PC-9 (cell line): Measurements from ENCODE around the gene DHRS7. TPM values are rescaled to one million over a fixed set of nuclear protein-coding genes. Genes with fewer than 3 reads are reported as not detected.

Experiments
- BruUV-seq: library from RNA; stranded (reverse); fragments of 400-500 nt; replicated peaks from 2 replicates; lab custom pipeline; 2021; lab: Mats Ljungman, UMichigan
- CTCF ChIA-PET: fragments of 300-600 bp; sonication (Branson Sonifier 250); formaldehyde crosslinking; loops from one replicate; lab custom pipeline; 2022; ENCODE audit warnings: antibody characterized with exemption; lab: Charles Lee
- POLR2A ChIA-PET: fragments of 300-600 bp; sonication (Branson Sonifier 250); formaldehyde crosslinking; loops from one replicate; lab custom pipeline; 2022; ENCODE audit warnings: antibody characterized with exemption; ENCODE audit not compliant: unreplicated experiment; lab: Charles Lee
- DNase-seq, 2 experiments: peaks; one replicate each; pipeline versions ENCODE4 v3.0.0 to v3.0.0-alpha.2; 2015 to 2022; ENCODE audit warnings: mixed read lengths in 1 of 2
- H2AFZ ChIP-seq: fragments of 200-600 bp; sonication (generic); 2 replicates; pipeline ENCODE4 v1.8.1; 2017; ENCODE audit warnings: antibody characterized with exemption
- H3F3A ChIP-seq: fragments of 200-600 bp; sonication (generic); 2 replicates; pipeline ENCODE4 v1.8.1; 2017; ENCODE audit warnings: antibody characterized with exemption, mild to moderate bottlenecking, low read depth; ENCODE audit not compliant: insufficient read depth
- H3K27ac ChIP-seq: fragments of 200-600 bp; sonication (generic); 2 replicates; pipeline ENCODE4 v1.6.1; 2016; ENCODE audit warnings: mixed run types
- H3K27me3 ChIP-seq: fragments of 200-600 bp; sonication (generic); 2 replicates; pipeline ENCODE4 v1.6.1; 2016; ENCODE audit warnings: low read depth, mixed run types; ENCODE audit not compliant: insufficient read depth
- H3K36me3 ChIP-seq: fragments of 200-600 bp; sonication (generic); 2 replicates; pipeline ENCODE4 v1.6.1; 2016; ENCODE audit warnings: low read depth, mixed run types
- H3K4me1 ChIP-seq: fragments of 200-600 bp; sonication (generic); replicated peaks from 2 replicates; pipeline ENCODE4 v1.6.1; 2016; ENCODE audit warnings: mixed run types; ENCODE audit not compliant: insufficient read depth
- H3K4me2 ChIP-seq: fragments of 200-600 bp; sonication (generic); 2 replicates; pipeline ENCODE4 v1.6.1; 2017; ENCODE audit warnings: mixed run types
- H3K4me3 ChIP-seq: fragments of 200-600 bp; sonication (generic); 2 replicates; pipeline ENCODE4 v1.6.1; 2016; ENCODE audit warnings: mixed run types
- H3K79me2 ChIP-seq: fragments of 200-600 bp; sonication (generic); 2 replicates; pipeline ENCODE4 v1.6.1; 2017; ENCODE audit warnings: low read depth, mixed run types
- H3K9me2 ChIP-seq: fragments of 200-600 bp; sonication (generic); 2 replicates; pipeline ENCODE4 v1.8.1; 2017; ENCODE audit warnings: mild to moderate bottlenecking; ENCODE audit not compliant: insufficient read depth
- H3K9me3 ChIP-seq: fragments of 200-600 bp; sonication (generic); 2 replicates; pipeline ENCODE4 v1.8.1; 2016; ENCODE audit warnings: low read depth; ENCODE audit not compliant: insufficient read depth
- H4K20me1 ChIP-seq: fragments of 200-600 bp; sonication (generic); 2 replicates; pipeline ENCODE4 v1.8.1; 2017; ENCODE audit not compliant: insufficient read depth
- EZH2 ChIP-seq: fragments of 200-600 bp; sonication (generic); IDR thresholded peaks from 2 replicates; pipeline ENCODE4 v1.8.0; 2017; ENCODE audit warnings: antibody characterized with exemption, low read depth
- intact Hi-C: fragments of 100-400 bp; cut with micrococcal nuclease; formaldehyde crosslinking; loops from one replicate; pipeline ENCODE4 v1.10.0; 2022; ENCODE audit not compliant: unreplicated experiment
- total RNA-seq: library from RNA; stranded (reverse); gene quantifications from 2 replicates; pipeline ENCODE4 v1.2.3, GENCODE V29; 2021
- TF ChIP-seq, protein P1 (sequence below): fragments of 200-600 bp; sonication (generic); conservative IDR thresholded peaks from 2 replicates; pipeline ENCODE4 v1.6.1; 2017; ENCODE audit warnings: mixed run types, antibody characterized with exemption, mild to moderate bottlenecking, moderate library complexity

DHRS7 gene
- total RNA-seq, 1 experiment from 2014 or later: 55.1 TPM

- H3K4me2 ChIP-seq: no peak overlapping the region
- no peak overlapping the region for H3K4me3 ChIP-seq
- intact Hi-C loops: no loop called here
- no peak overlapping the region for H2AFZ ChIP-seq
- H4K20me1 ChIP-seq: no peaks in the 10 kb centered on the region
- H3K9me2 ChIP-seq: no peaks in the 10 kb centered on the region
- no peak overlapping the region for H3K27ac ChIP-seq
- DNase-seq: no peak
- H3K36me3 ChIP-seq: no peaks in the 10 kb centered on the region
- H3K9me3 ChIP-seq: peaks cover 6% of the 10 kb centered on the region
- BruUV-seq: no TSS peak
- H3F3A ChIP-seq: peaks cover 18% of the 10 kb centered on the region; the same call in 1 of the 2 replicates
- no peaks in the 10 kb centered on the region for H3K79me2 ChIP-seq
- ChIA-PET POLR2A (no interaction called here), CTCF (no interaction called here)
- TF ChIP-seq EZH2: no peak
- TF ChIP-seq, protein P1, sequence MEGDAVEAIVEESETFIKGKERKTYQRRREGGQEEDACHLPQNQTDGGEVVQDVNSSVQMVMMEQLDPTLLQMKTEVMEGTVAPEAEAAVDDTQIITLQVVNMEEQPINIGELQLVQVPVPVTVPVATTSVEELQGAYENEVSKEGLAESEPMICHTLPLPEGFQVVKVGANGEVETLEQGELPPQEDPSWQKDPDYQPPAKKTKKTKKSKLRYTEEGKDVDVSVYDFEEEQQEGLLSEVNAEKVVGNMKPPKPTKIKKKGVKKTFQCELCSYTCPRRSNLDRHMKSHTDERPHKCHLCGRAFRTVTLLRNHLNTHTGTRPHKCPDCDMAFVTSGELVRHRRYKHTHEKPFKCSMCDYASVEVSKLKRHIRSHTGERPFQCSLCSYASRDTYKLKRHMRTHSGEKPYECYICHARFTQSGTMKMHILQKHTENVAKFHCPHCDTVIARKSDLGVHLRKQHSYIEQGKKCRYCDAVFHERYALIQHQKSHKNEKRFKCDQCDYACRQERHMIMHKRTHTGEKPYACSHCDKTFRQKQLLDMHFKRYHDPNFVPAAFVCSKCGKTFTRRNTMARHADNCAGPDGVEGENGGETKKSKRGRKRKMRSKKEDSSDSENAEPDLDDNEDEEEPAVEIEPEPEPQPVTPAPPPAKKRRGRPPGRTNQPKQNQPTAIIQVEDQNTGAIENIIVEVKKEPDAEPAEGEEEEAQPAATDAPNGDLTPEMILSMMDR: no peak
- H3K4me1 ChIP-seq: peaks cover 22% of the 10 kb centered on the region
- no peaks in the 10 kb centered on the region for H3K27me3 ChIP-seq
Measured at GRCh38 chr14:60178164-60178563, 13.0 kb upstream of the DHRS7 start.

- Histone ChIP-seq H3K4me3 (no peak overlapping the region), H3K36me3 (no peaks in the 10 kb centered on the region), H3K4me2 (peak overlapping the region; percentile 24), H3F3A (peaks cover 18% of the 10 kb centered on the region; the same call in 1 of the 2 replicates), H3K27me3 (no peaks in the 10 kb centered on the region), H2AFZ (0 out of 2 replicates have a peak overlapping the region, but pooled peaks have one; percentile 37), H3K9me3 (peaks cover 6% of the 10 kb centered on the region), H3K9me2 (no peaks in the 10 kb centered on the region), H4K20me1 (no peaks in the 10 kb centered on the region), H3K27ac (peak overlapping the region; percentile 64), H3K4me1 (peaks cover 22% of the 10 kb centered on the region), H3K79me2 (no peaks in the 10 kb centered on the region)
- POLR2A ChIA-PET: interaction anchor here (0.7 kb wide), 2 partner anchors 10 to 83 kb away, joined by 3 to 5 read pairs; partner anchors contain the start of gene DHRS7
- CTCF ChIA-PET: no interaction called here
- intact Hi-C loops: no loop called here
- DNase-seq: peak; percentile 50 to 90
- BruUV-seq: no TSS peak
- TF ChIP-seq, protein P1: no peak
- TF ChIP-seq EZH2: no peak
Measured at GRCh38 chr14:60175255-60175902, 10.2 kb upstream of the DHRS7 start.

DNA sequence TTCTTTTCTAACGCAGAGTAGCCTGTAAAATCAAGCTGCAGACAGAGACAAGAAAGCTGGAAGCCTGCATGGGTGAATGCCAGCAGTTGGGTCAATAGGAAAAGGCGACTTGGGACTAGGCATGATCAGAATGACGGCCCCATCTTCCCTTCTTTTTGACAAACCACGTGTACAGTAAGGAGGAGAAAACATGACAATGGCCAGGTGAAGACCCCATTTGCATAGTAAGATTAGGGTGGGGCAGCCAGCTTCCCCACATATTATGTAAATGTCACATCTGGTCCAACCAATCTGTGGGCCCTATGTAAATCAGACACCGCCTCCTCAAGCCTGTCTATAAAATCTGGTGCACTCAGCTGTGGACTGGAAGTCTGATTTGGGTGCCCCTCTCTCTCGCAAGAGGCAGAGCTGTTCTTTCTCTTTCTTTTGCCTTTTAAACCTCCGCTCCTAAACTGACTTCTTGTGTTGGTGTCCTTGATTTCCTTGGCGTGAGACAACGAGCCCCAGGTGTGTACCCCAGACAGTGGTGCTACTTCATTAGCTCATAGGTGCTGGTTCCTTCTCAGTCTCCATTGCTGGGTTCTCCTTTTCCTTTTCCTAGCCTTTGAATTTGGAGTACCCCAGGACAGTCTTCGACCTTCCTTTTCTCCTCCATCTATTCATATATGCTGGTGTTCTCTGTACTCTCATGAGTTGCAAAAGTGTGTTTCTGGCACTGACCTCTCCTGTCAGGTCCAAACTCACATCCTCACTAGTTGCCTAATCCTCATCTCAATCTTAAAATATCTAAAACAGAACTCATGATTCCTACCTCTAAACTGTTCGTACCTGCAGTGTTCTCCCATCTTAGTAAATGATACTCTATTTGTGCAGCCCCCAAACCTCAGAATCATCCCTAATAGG, 9.4 kb upstream of the DHRS7 start:
- Histone ChIP-seq H4K20me1 (no peaks in the 10 kb centered on the region), H3K4me1 (peaks cover 22% of the 10 kb centered on the region), H3K9me2 (no peaks in the 10 kb centered on the region), H3K4me2 (peak overlapping the region; percentile 24), H3K27me3 (no peaks in the 10 kb centered on the region), H3F3A (peaks cover 18% of the 10 kb centered on the region; the same call in 1 of the 2 replicates), H3K27ac (peak overlapping the region; percentile 64), H3K36me3 (no peaks in the 10 kb centered on the region), H3K9me3 (peaks cover 6% of the 10 kb centered on the region), H3K4me3 (no peak overlapping the region), H3K79me2 (no peaks in the 10 kb centered on the region), H2AFZ (no peak overlapping the region)
- BruUV-seq: no TSS peak
- TF ChIP-seq EZH2: no peak
- TF ChIP-seq, protein P1: no peak
- intact Hi-C loops: no loop called here
- ChIA-PET CTCF (interaction anchor here (0.5 kb wide), 1 partner anchor 10 kb away, joined by 4 read pairs; the partner anchor contains the start of gene DHRS7), POLR2A (no interaction called here)
- DNase-seq: no peak
